Right ventricle myocardium superior (tissue), 1 donor: ENCODE results near the gene MLLT10. TPM values are rescaled to one million over a fixed set of nuclear protein-coding genes. Genes with fewer than 3 reads are reported as not detected.

Experiments used
- ATAC-seq: fragments of 200-7000 bp; cut with Tn5 transposase; one replicate; pipeline ENCODE4 v1.9.1; 2020; ENCODE audit warnings: mild to moderate bottlenecking; ENCODE audit not compliant: poor library complexity
- DNase-seq: peaks from one replicate; pipeline ENCODE4 v3.0.0-alpha.2; 2020
- intact Hi-C: fragments of 100-400 bp; cut with DNase I; formaldehyde crosslinking; loops from one replicate; pipeline ENCODE4 v1.11.2; 2022
- total RNA-seq: library from RNA; stranded (reverse); fragmentation: NEBNext Ultra II Directional; extraction: Animal tissue kit (Norgen Biotek cat#: 25700); gene quantifications from one replicate; pipeline ENCODE4 v1.2.1, GENCODE V29; 2021
- donor health status: DM: no; HTN: yes; CAD: no; lungs with severe emphysema.

Gene MLLT10
- total RNA-seq, 1 donor from 2014 or later: 22.9 TPM

- ATAC-seq (no peak), DNase-seq (no peak)
- intact Hi-C loops: no loop called here
Measured at GRCh38 chr10:21524131-21524525, 9.9 kb upstream of the MLLT10 start.

GRCh38 chr10:21524526-21525366, 9.3 kb upstream of the MLLT10 start:
- ATAC-seq: no peak
- DNase-seq: no peak
- intact Hi-C loops: no loop called here

- intact Hi-C loops: no loop called here
- peak; percentile 87 for ATAC-seq
Measured at GRCh38 chr10:21525367-21526187, 8.5 kb upstream of the MLLT10 start, which contains the start of gene SKIDA1. SKIDA1 (minus strand) TSS chr10:21525682; CDS start chr10:21517822, 7,860 bp downstream.

GRCh38 chr10:21526188-21526859, 7.7 kb upstream of the MLLT10 start:
- DNase-seq: peak; percentile 92
- intact Hi-C loops: no loop called here
- peak; percentile 78 for ATAC-seq

More at GRCh38 chr10:21525367-21526187, 8.5 kb upstream of the MLLT10 start, which contains the start of gene SKIDA1:
- DNase-seq: peak; percentile 92

GRCh38 chr10:21526860-21527597, 7.0 kb upstream of the MLLT10 start:
- intact Hi-C loops: no loop called here
- ATAC-seq (peak; percentile 65), DNase-seq (peak; percentile 85)

- ATAC-seq (no peak), DNase-seq (no peak)
- intact Hi-C loops: no loop called here
Measured at GRCh38 chr10:21527598-21528235, 6.3 kb upstream of the MLLT10 start.

- DNase-seq (no peak), ATAC-seq (no peak)
- intact Hi-C loops: no loop called here
Measured at GRCh38 chr10:21528236-21529031, 5.6 kb upstream of the MLLT10 start.

- no peak for ATAC-seq
- intact Hi-C loops: no loop called here
Measured at GRCh38 chr10:21529032-21529910, 4.8 kb upstream of the MLLT10 start.

GRCh38 chr10:21530168-21530567, 3.9 kb upstream of the MLLT10 start:
- ATAC-seq: no peak
- intact Hi-C loops: no loop called here
- DNase-seq: no peak

More at GRCh38 chr10:21529032-21529910, 4.8 kb upstream of the MLLT10 start:
- no peak for DNase-seq

- no peak for DNase-seq
- ATAC-seq: no peak
- intact Hi-C loops: no loop called here
Measured at GRCh38 chr10:21530641-21531040, 3.4 kb upstream of the MLLT10 start.

- ATAC-seq (no peak), DNase-seq (no peak)
- intact Hi-C loops: no loop called here
Measured at GRCh38 chr10:21531164-21531563, 2.9 kb upstream of the MLLT10 start.

- intact Hi-C loops: no loop called here
- ATAC-seq (no peak), DNase-seq (no peak)
Measured at GRCh38 chr10:21532694-21533466, 1.2 kb upstream of the MLLT10 start.

GRCh38 chr10:21534280-21534586, 201 bp downstream of the MLLT10 start:
- intact Hi-C loops: no loop called here
- DNase-seq (no peak), ATAC-seq (no peak)

GRCh38 chr10:21534604-21535493, 817 bp downstream of the MLLT10 start:
- intact Hi-C loops: no loop called here
- ATAC-seq: peak; percentile 17
- DNase-seq: peak; percentile 77

GRCh38 chr10:21535494-21535965, 1.5 kb downstream of the MLLT10 start:
- ATAC-seq: no peak
- intact Hi-C loops: no loop called here
- DNase-seq: no peak
